ENCODE data around the gene XYLT1.

The XYLT1 gene

DNA sequence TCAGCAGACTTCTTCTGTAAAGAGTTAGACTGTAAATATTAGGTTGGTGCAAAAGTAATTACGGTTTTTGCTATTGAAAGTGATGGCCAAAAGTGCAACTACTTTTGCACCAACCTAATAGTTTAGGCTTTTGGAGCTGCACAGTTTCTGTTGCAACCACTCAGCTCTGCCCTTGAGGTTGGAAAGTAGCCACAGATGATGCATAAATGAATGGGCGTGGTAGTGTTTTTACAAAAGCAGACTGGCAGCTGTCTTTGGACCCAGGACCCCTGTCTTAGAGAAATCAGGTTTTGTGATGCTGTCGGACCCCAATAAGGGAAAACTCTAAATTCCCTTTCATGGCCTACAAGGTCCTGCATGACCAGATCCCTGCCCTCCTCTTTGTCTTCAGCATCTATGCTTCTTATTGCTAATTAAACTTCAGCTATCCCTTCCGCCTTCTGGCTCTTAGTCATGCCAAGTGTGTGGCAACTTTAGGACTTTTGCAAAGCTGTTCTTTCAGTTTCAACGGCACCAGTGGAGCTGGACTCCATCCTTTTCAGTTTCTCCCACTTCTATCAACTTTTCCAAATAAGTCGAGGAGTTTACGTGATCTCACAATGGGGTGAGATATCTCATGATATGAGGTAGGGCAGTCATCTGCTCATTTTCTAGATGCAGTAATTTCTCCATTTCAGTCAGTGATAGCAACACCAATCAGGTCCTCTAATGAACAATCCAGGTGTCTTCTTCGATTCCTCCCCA, 232.3 kb downstream of the XYLT1 start:
- Histone ChIP-seq H3K4me3 (ENCODE audit: insufficient read depth in 1 of 2, low read depth in 1 of 2, low read length in 2 of 2) (no peak overlapping the region), H4K91ac (ENCODE audit: low read length) (no peak overlapping the region), H3K79me1 (replicated peaks; ENCODE audit: low read length, poor library complexity, severe bottlenecking) (no peaks in the 10 kb centered on the region), H3K4ac (ENCODE audit: low read depth in 1 of 2, low read length in 2 of 2) (no peak overlapping the region), H3K4me1 (ENCODE audit: control insufficient read depth, insufficient read depth, low read depth, low read length) (no peaks in the 10 kb centered on the region), H4K8ac (ENCODE audit: low read length) (no peak overlapping the region), H3K27me3 (ENCODE audit: control insufficient read depth in 1 of 2, insufficient read depth in 1 of 2, low read length in 2 of 2) (no peaks in the 10 kb centered on the region), H2AK5ac (ENCODE audit: low read length, severe bottlenecking) (no peak overlapping the region), H2BK15ac (ENCODE audit: low read depth, poor library complexity, severe bottlenecking) (no peak overlapping the region), H2BK5ac (ENCODE audit: low read depth, low read length, poor library complexity, severe bottlenecking) (no peak overlapping the region), H3K9ac (ENCODE audit: low read length) (no peak overlapping the region), H3K18ac (ENCODE audit: low read depth in 1 of 2, low read length in 2 of 2) (no peak overlapping the region), H3K36me3 (ENCODE audit: control insufficient read depth in 1 of 2, insufficient read depth in 2 of 2, low read depth in 1 of 2, low read length in 2 of 2) (peaks cover 0 to 14% of the 10 kb centered on the region in 2 experiments), H2AFZ (ENCODE audit: low read depth, low read length) (no peak overlapping the region), H3K23ac (ENCODE audit: low read length in 2 of 2) (no peak overlapping the region), H3K27ac (ENCODE audit: low read length, poor library complexity, severe bottlenecking) (no peak overlapping the region), H3K9me3 (ENCODE audit: control insufficient read depth, low read length) (no peaks in the 10 kb centered on the region), H3K4me2 (ENCODE audit: low read length, poor library complexity, severe bottlenecking) (no peak overlapping the region), H3K14ac (ENCODE audit: low read length in 2 of 2) (no peak overlapping the region), H2BK120ac (ENCODE audit: low read depth, low read length) (no peak overlapping the region), H2BK12ac (ENCODE audit: low read length in 2 of 2) (no peak overlapping the region)
- WGBS: 69% methylated on average over 6 of the region's 8 CpGs
- DNase-seq: no peak

DNA sequence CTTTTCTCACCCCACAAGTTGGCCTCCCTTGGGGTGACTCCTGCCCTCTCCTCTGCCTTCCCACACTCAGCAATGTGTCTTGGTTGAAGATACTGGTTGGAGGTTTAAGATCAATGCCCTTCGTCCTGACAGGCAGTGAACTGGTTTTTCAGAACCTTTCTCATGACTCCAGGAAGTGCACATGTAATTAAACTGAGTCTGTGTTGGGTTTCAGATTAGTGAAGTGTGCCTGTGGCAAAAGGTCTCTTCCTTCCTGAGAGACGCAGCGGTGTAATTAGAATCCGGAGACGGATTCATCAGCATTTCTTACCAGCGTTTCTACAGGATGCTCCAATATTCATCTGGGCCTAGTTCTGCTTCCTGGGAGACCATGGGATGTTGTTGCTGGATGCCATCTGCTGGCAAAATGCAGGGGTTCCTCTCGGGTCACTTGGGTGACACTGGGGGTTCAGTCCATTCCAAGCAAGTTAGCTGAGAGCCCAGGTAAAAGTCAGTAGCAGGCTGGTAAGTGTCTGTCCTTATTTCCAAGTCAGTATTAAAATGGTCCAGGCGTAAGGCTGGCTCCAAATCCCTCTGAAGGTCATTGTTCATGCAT, 233.3 kb downstream of the XYLT1 start:
- Histone ChIP-seq H3K23ac (ENCODE audit: low read length in 2 of 2) (no peak overlapping the region), H3K4me3 (ENCODE audit: insufficient read depth in 1 of 2, low read depth in 1 of 2, low read length in 2 of 2) (no peak overlapping the region), H3K14ac (ENCODE audit: low read length in 2 of 2) (no peak overlapping the region), H3K4ac (ENCODE audit: low read depth in 1 of 2, low read length in 2 of 2) (no peak overlapping the region), H3K27me3 (ENCODE audit: control insufficient read depth in 1 of 2, insufficient read depth in 1 of 2, low read length in 2 of 2) (no peaks in the 10 kb centered on the region), H4K91ac (ENCODE audit: low read length) (no peak overlapping the region), H3K27ac (ENCODE audit: low read length, poor library complexity, severe bottlenecking) (no peak overlapping the region), H3K4me1 (ENCODE audit: control insufficient read depth, insufficient read depth, low read depth, low read length) (no peaks in the 10 kb centered on the region), H3K18ac (ENCODE audit: low read depth in 1 of 2, low read length in 2 of 2) (no peak overlapping the region), H3K36me3 (ENCODE audit: control insufficient read depth in 1 of 2, insufficient read depth in 2 of 2, low read depth in 1 of 2, low read length in 2 of 2) (peaks cover 0 to 17% of the 10 kb centered on the region in 2 experiments), H3K79me1 (replicated peaks; ENCODE audit: low read length, poor library complexity, severe bottlenecking) (no peaks in the 10 kb centered on the region), H3K9me3 (ENCODE audit: control insufficient read depth, low read length) (no peaks in the 10 kb centered on the region), H3K4me2 (ENCODE audit: low read length, poor library complexity, severe bottlenecking) (no peak overlapping the region), H2AK5ac (ENCODE audit: low read length, severe bottlenecking) (no peak overlapping the region), H2BK15ac (ENCODE audit: low read depth, poor library complexity, severe bottlenecking) (no peak overlapping the region), H4K8ac (ENCODE audit: low read length) (no peak overlapping the region), H3K9ac (ENCODE audit: low read length) (no peak overlapping the region), H2BK120ac (ENCODE audit: low read depth, low read length) (no peak overlapping the region), H2BK12ac (ENCODE audit: low read length in 2 of 2) (no peak overlapping the region), H2AFZ (ENCODE audit: low read depth, low read length) (no peak overlapping the region), H2BK5ac (ENCODE audit: low read depth, low read length, poor library complexity, severe bottlenecking) (no peak overlapping the region)
- DNase-seq: no peak
- WGBS: 69% methylated on average over 8 of the region's 8 CpGs

DNA sequence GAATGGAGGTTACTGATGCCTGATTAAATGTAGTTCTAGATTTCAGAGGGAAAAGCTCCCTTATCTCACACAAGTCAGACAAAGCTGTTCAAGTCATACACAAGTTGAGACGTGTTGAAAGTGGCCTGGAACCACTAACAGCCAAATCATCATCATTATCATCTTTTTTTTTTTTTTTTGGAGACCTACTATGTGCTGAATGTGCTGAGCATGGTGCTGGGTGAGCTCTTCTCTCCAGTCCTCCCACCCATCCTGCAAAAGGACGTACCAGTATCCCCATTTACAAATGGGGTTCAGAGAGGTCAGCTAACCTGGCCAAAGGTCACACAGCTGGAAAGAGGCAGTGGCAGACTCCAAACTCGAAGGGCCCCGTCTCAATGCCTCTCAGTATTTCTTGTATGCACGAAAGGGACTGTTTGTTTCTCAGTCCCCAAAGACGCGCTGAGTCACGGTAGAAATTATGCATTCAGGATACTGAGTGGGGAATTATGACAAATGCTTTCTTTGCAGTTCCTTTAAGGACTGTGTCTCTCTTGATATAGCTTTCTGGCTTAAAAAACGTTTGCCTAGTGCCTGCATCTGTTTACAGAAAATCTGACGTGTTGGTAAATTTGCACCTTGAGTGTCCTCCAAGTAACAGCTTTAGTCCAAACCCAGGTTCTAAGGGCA, 235.5 kb downstream of the XYLT1 start:
- no peak overlapping the region for H4K8ac ChIP-seq (ENCODE audit: low read length)
- no peak overlapping the region for H3K27ac ChIP-seq (ENCODE audit: low read length, poor library complexity, severe bottlenecking)
- H3K18ac ChIP-seq (ENCODE audit: low read depth in 1 of 2, low read length in 2 of 2): no peak overlapping the region
- no peak overlapping the region for H2AFZ ChIP-seq (ENCODE audit: low read depth, low read length)
- no peaks in the 10 kb centered on the region for H3K4me1 ChIP-seq (ENCODE audit: control insufficient read depth, insufficient read depth, low read depth, low read length)
- no peak overlapping the region for H2BK120ac ChIP-seq (ENCODE audit: low read depth, low read length)
- H3K4me2 ChIP-seq (ENCODE audit: low read length, poor library complexity, severe bottlenecking): no peak overlapping the region
- H2BK15ac ChIP-seq (ENCODE audit: low read depth, poor library complexity, severe bottlenecking): no peak overlapping the region
- WGBS: 64% methylated on average over 9 of the region's 10 CpGs
- no peak overlapping the region for H4K91ac ChIP-seq (ENCODE audit: low read length)
- no peak for DNase-seq
- no peak overlapping the region for H2BK12ac ChIP-seq (ENCODE audit: low read length in 2 of 2)
- H3K4ac ChIP-seq (ENCODE audit: low read depth in 1 of 2, low read length in 2 of 2): no peak overlapping the region
- no peak overlapping the region for H3K4me3 ChIP-seq (ENCODE audit: insufficient read depth in 1 of 2, low read depth in 1 of 2, low read length in 2 of 2)
- H3K9me3 ChIP-seq (ENCODE audit: control insufficient read depth, low read length): no peaks in the 10 kb centered on the region
- no peak overlapping the region for H3K9ac ChIP-seq (ENCODE audit: low read length)
- no peak overlapping the region for H2BK5ac ChIP-seq (ENCODE audit: low read depth, low read length, poor library complexity, severe bottlenecking)
- no peak overlapping the region for H2AK5ac ChIP-seq (ENCODE audit: low read length, severe bottlenecking)
- H3K14ac ChIP-seq (ENCODE audit: low read length in 2 of 2): no peak overlapping the region
- H3K23ac ChIP-seq (ENCODE audit: low read length in 2 of 2): no peak overlapping the region
- no peaks in the 10 kb centered on the region for H3K27me3 ChIP-seq (ENCODE audit: control insufficient read depth in 1 of 2, insufficient read depth in 1 of 2, low read length in 2 of 2)
- peaks cover 0 to 18% of the 10 kb centered on the region in 2 experiments for H3K36me3 ChIP-seq (ENCODE audit: control insufficient read depth in 1 of 2, insufficient read depth in 2 of 2, low read depth in 1 of 2, low read length in 2 of 2)
- no peaks in the 10 kb centered on the region for H3K79me1 ChIP-seq (replicated peaks; ENCODE audit: low read length, poor library complexity, severe bottlenecking)

DNA sequence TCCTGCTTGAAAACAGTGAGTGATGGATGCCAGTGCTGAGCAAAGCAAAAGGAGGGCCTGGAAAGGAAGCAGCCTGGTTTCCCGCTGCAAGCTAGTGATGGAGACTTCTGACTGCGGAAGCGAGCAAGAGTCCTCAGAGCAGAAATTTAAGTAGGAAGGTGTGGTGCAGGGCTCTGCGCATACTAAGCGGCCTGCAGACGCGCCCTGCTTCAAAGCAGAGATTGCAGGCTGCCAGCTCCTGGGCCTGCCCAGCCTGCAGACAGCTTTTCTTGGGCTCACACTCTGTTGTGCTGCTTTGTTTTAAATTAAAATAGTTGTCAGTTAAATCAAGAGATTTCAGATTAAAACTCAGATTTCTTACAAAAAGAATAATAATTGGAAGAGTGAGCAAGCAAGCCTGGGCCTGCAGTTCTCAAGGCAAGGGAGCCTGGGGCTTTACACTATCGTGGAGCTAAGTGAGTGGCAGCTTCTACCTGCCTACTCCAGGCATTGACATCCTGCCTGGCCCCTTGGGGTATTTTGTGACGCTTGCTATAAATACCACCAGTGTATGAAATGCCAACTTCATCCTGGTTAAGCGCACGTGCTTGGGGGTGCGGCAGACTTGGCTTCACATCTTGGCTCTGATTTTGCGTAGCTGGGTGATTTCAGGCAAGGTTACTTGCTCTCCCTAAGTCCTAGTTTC, 237.3 kb downstream of the XYLT1 start:
- Histone ChIP-seq H3K36me3 (ENCODE audit: control insufficient read depth in 1 of 2, insufficient read depth in 2 of 2, low read depth in 1 of 2, low read length in 2 of 2) (peaks cover 0 to 19% of the 10 kb centered on the region in 2 experiments), H3K9ac (ENCODE audit: low read length) (no peak overlapping the region), H2BK120ac (ENCODE audit: low read depth, low read length) (no peak overlapping the region), H3K23ac (ENCODE audit: low read length in 2 of 2) (no peak overlapping the region), H2BK5ac (ENCODE audit: low read depth, low read length, poor library complexity, severe bottlenecking) (no peak overlapping the region), H4K8ac (ENCODE audit: low read length) (no peak overlapping the region), H3K14ac (ENCODE audit: low read length in 2 of 2) (no peak overlapping the region), H3K4me3 (ENCODE audit: insufficient read depth in 1 of 2, low read depth in 1 of 2, low read length in 2 of 2) (no peak overlapping the region), H3K4ac (ENCODE audit: low read depth in 1 of 2, low read length in 2 of 2) (no peak overlapping the region), H3K27ac (ENCODE audit: low read length, poor library complexity, severe bottlenecking) (no peak overlapping the region), H3K4me1 (ENCODE audit: control insufficient read depth, insufficient read depth, low read depth, low read length) (no peaks in the 10 kb centered on the region), H3K27me3 (ENCODE audit: control insufficient read depth in 1 of 2, insufficient read depth in 1 of 2, low read length in 2 of 2) (no peaks in the 10 kb centered on the region), H3K4me2 (ENCODE audit: low read length, poor library complexity, severe bottlenecking) (no peak overlapping the region), H3K79me1 (replicated peaks; ENCODE audit: low read length, poor library complexity, severe bottlenecking) (no peaks in the 10 kb centered on the region), H3K18ac (ENCODE audit: low read depth in 1 of 2, low read length in 2 of 2) (no peak overlapping the region), H2BK15ac (ENCODE audit: low read depth, poor library complexity, severe bottlenecking) (no peak overlapping the region), H2BK12ac (ENCODE audit: low read length in 2 of 2) (no peak overlapping the region), H4K91ac (ENCODE audit: low read length) (no peak overlapping the region), H2AFZ (ENCODE audit: low read depth, low read length) (no peak overlapping the region), H3K9me3 (ENCODE audit: control insufficient read depth, low read length) (no peaks in the 10 kb centered on the region), H2AK5ac (ENCODE audit: low read length, severe bottlenecking) (no peak overlapping the region)
- DNase-seq: no peak
- WGBS: 85% methylated on average over 13 of the region's 13 CpGs

Measured in mesenchymal stem cell (in vitro differentiated cells and primary cell).